ENCODE data around the gene TSNAX. TPM values are rescaled to one million over a fixed set of nuclear protein-coding genes. Genes with fewer than 3 reads are reported as not detected.

TSNAX gene
- total RNA-seq, 1 experiment from 2014 or later: 47.1 TPM

GRCh38 chr1:231612393-231613089 is 84.1 kb downstream of the TSNAX start:
- intact Hi-C loops (cut with micrococcal nuclease): no loop called here
- Histone ChIP-seq H3K9me3 (ENCODE audit: control insufficient read depth in 1 of 2, insufficient read depth in 1 of 2, low read depth in 1 of 2, low read length in 2 of 2) (no peaks in the 10 kb centered on the region), H3K4me3 (replicated peaks in 1 of 2; ENCODE audit: low read depth in 1 of 2, low read length in 2 of 2) (no peak overlapping the region), H3K4me1 (ENCODE audit: control insufficient read depth in 1 of 2, insufficient read depth in 2 of 2, low read length in 2 of 2) (no peaks in the 10 kb centered on the region), H4K20me1 (ENCODE audit: insufficient read depth) (no peaks in the 10 kb centered on the region), H3K9ac (ENCODE audit: low read length) (no peak overlapping the region), H3K27me3 (ENCODE audit: insufficient read depth, low read length) (no peaks in the 10 kb centered on the region; the same call in 1 of the 2 replicates), H3K9me2 (ENCODE audit: insufficient read depth) (no peaks in the 10 kb centered on the region), H3K79me2 (ENCODE audit: insufficient read depth, low read length) (no peaks in the 10 kb centered on the region), H3K27ac (ENCODE audit: low read depth, low read length) (no peak overlapping the region), H3K36me3 (ENCODE audit: control insufficient read depth in 1 of 2, insufficient read depth in 2 of 2, low read length in 2 of 2) (no peaks in the 10 kb centered on the region), H3K4me2 (ENCODE audit: low read length) (no peak overlapping the region), H2AFZ (ENCODE audit: low read depth, low read length, poor library complexity, severe bottlenecking) (no peak overlapping the region)
- no peak for TF ChIP-seq TCF7L2 (IDR thresholded peaks at IDR 0.05; ENCODE audit: borderline replicate concordance, extremely low read depth, insufficient read depth, insufficient read length)
- no peak for TF ChIP-seq ELF1 (IDR thresholded peaks at IDR 0.05; ENCODE audit: borderline replicate concordance, low read depth)
- TF ChIP-seq JUND (IDR thresholded peaks at IDR 0.05): no peak
- no peak for TF ChIP-seq FOSL1 (IDR thresholded peaks at IDR 0.05; ENCODE audit: low read depth)
- no peak for TF ChIP-seq POLR2A (IDR thresholded peaks at IDR 0.05; ENCODE audit: borderline replicate concordance, extremely low read depth, insufficient read depth, insufficient read length)
- TF ChIP-seq YY1 (IDR thresholded peaks at IDR 0.05; ENCODE audit: extremely low read depth, insufficient replicate concordance, low read depth, low read length): no peak
- TF ChIP-seq CEBPB (IDR thresholded peaks at IDR 0.05; ENCODE audit: low read depth): no peak
- TF ChIP-seq EGR1 (IDR thresholded peaks at IDR 0.05; ENCODE audit: low read depth): no peak
- TF ChIP-seq, protein P1, sequence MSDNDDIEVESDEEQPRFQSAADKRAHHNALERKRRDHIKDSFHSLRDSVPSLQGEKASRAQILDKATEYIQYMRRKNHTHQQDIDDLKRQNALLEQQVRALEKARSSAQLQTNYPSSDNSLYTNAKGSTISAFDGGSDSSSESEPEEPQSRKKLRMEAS (IDR thresholded peaks at IDR 0.05): no peak
- TF ChIP-seq RAD21 (IDR thresholded peaks at IDR 0.05; ENCODE audit: low read depth): no peak
- DNase-seq (ENCODE audit: low read depth, low spot score): no peak
- POLR2A ChIA-PET: no interaction called here
- RAD21 ChIA-PET (ENCODE audit: low non-redundant PET in 1 of 2, low total read pairs in 2 of 2, uncharacterized antibody in 2 of 2, unreplicated experiment in 2 of 2): no interaction called here
- CTCF ChIA-PET: no interaction called here
- no TSS peak for BruUV-seq (replicated peaks)
- ATAC-seq: no peak
